SU-DHL-6 (cell line): ENCODE data around the gene GRAP.

Experiments
- H2AFZ ChIP-seq: fragments of 200-600 bp; sonication (generic); 2 replicates; pipeline ENCODE4 v1.6.1; 2014; ENCODE audit warnings: low read depth, mild to moderate bottlenecking, moderate library complexity, mixed read lengths, antibody characterized with exemption, low read length; ENCODE audit not compliant: severe bottlenecking
- H3F3A ChIP-seq: fragments of 200-600 bp; shearing (Covaris generic); 2 replicates; pipeline ENCODE4 v1.6.0; 2016; ENCODE audit warnings: antibody characterized with exemption, mild to moderate bottlenecking; ENCODE audit not compliant: insufficient read depth
- H3K27ac ChIP-seq: fragments of 200-600 bp; sonication (generic); 2 replicates; pipeline ENCODE4 v1.5.1; 2016; ENCODE audit warnings: low read depth, mild to moderate bottlenecking, low read length, moderate library complexity, mixed read lengths
- H3K27me3 ChIP-seq: fragments of 200-600 bp; sonication (generic), shearing (Covaris generic); 2 replicates; pipeline ENCODE4 v1.6.0; 2014; ENCODE audit warnings: mild to moderate bottlenecking, low read length
- H3K36me3 ChIP-seq: fragments of 200-600 bp; sonication (generic); 2 replicates; pipeline ENCODE4 v1.6.1; 2014; ENCODE audit warnings: mild to moderate bottlenecking, low read length, mixed read lengths
- H3K4me2 ChIP-seq: fragments of 300-600, 200-600 bp; shearing (Covaris generic), sonication (generic); 2 replicates; pipeline ENCODE4 v1.6.0; 2014; ENCODE audit warnings: low read length, low read depth, mild to moderate bottlenecking; ENCODE audit not compliant: poor library complexity, severe bottlenecking
- H3K4me3 ChIP-seq: fragments of 200-600 bp; sonication (generic); 2 replicates; pipeline ENCODE4 v1.5.1; 2014; ENCODE audit warnings: antibody characterized with exemption, low read length, mild to moderate bottlenecking, mixed read lengths; ENCODE audit not compliant: insufficient read depth, poor library complexity, severe bottlenecking
- H3K79me2 ChIP-seq: fragments of 200-600 bp; sonication (generic); 2 replicates; pipeline ENCODE4 v1.6.1; 2014; ENCODE audit warnings: mild to moderate bottlenecking, low read length, moderate library complexity; ENCODE audit not compliant: insufficient read depth
- H3K9ac ChIP-seq: fragments of 200-600 bp; sonication (generic); 2 replicates; pipeline ENCODE4 v1.7.0; 2014; ENCODE audit warnings: mild to moderate bottlenecking, low read length
- H3K9me2 ChIP-seq: fragments of 200-600 bp; sonication (generic); replicated peaks from 2 replicates; pipeline ENCODE4 v1.6.1; 2014; ENCODE audit warnings: low read length; ENCODE audit not compliant: insufficient read depth
- H3K9me3 ChIP-seq: fragments of 200-600 bp; sonication (generic); 2 replicates; pipeline ENCODE4 v1.6.1; 2014; ENCODE audit warnings: low read length, mixed read lengths; ENCODE audit not compliant: insufficient read depth
- H4K20me1 ChIP-seq: fragments of 200-600 bp; sonication (generic); 2 replicates; pipeline ENCODE4 v1.6.1; 2014; ENCODE audit warnings: low read depth, mild to moderate bottlenecking, antibody characterized with exemption, low read length, moderate library complexity, mixed read lengths
- EZH2phosphoT487 ChIP-seq: fragments of 200-600 bp; sonication (generic), shearing (Covaris generic); conservative IDR thresholded peaks from 2 replicates; pipeline ENCODE4 v1.6.1; 2018; ENCODE audit warnings: mild to moderate bottlenecking, antibody characterized with exemption, low read length, moderate library complexity, mixed read lengths
- TF ChIP-seq, protein P1 (sequence below): fragments of 200-600 bp; sonication (generic); IDR thresholded peaks from one replicate; pipeline ENCODE4 v1.5.1; 2017; ENCODE audit warnings: antibody characterized with exemption, mild to moderate bottlenecking, low read length, moderate library complexity; ENCODE audit not compliant: insufficient read depth, poor library complexity, severe bottlenecking

GRAP gene

DNA sequence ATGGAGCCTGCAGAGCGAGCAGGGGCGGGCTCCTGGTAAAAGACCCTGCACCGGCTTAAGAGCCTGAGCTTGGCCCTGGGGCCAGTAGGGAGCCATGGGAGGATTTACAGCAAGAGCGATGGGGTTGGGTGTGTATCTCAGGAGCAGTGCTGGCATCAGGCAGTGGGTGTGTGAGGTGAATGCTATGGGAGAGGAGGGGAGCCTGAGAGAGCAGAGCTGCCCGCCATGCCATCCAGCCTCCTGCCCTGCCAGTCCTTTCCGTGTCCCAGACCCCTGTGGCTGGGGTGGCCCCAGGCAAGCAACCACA is 65.5 kb downstream of the GRAP start:
- Histone ChIP-seq H3K27me3 (no peaks in the 10 kb centered on the region), H3K79me2 (no peaks in the 10 kb centered on the region), H3K27ac (no peak overlapping the region), H3K9me2 (no peaks in the 10 kb centered on the region), H3K4me2 (no peak overlapping the region), H3F3A (no peaks in the 10 kb centered on the region), H3K9me3 (no peaks in the 10 kb centered on the region), H3K36me3 (no peaks in the 10 kb centered on the region), H3K4me3 (no peak overlapping the region), H4K20me1 (no peaks in the 10 kb centered on the region), H3K9ac (no peak overlapping the region), H2AFZ (no peak overlapping the region)
- TF ChIP-seq EZH2phosphoT487: no peak
- TF ChIP-seq, protein P1, sequence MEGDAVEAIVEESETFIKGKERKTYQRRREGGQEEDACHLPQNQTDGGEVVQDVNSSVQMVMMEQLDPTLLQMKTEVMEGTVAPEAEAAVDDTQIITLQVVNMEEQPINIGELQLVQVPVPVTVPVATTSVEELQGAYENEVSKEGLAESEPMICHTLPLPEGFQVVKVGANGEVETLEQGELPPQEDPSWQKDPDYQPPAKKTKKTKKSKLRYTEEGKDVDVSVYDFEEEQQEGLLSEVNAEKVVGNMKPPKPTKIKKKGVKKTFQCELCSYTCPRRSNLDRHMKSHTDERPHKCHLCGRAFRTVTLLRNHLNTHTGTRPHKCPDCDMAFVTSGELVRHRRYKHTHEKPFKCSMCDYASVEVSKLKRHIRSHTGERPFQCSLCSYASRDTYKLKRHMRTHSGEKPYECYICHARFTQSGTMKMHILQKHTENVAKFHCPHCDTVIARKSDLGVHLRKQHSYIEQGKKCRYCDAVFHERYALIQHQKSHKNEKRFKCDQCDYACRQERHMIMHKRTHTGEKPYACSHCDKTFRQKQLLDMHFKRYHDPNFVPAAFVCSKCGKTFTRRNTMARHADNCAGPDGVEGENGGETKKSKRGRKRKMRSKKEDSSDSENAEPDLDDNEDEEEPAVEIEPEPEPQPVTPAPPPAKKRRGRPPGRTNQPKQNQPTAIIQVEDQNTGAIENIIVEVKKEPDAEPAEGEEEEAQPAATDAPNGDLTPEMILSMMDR: no peak

DNA sequence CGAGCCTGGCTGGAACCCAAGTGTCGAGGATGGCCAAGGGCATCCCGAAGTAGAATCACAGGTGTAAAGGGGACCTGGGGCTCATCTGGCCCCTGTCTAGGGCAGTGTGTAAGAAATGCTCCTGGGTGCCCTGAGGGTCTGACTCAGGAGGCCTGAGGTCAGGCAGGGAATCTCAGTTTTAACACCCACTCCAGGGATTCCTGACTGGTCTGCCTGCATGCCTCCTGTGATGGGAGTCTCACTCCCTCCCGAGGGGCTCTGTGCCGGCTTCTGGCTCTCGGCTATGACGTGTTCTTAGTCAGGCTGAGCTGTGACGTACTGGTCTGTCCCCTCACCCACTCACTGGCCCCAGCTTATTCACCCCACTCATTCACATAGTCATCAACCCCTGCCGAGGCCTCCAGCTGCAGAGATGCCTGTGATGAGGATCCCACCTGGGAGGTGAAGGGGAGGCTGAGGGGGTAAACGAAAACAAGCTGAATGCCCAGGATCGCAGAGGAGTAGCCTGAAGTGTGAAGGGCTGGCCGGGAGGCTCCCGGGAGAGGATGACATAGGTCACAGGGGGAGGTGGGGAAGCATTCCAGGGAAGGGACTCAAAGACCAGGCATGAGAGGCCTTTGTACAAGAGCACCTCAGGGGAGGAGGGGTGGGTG is 65.9 kb downstream of the GRAP start:
- no peaks in the 10 kb centered on the region for H3F3A ChIP-seq
- H3K9ac ChIP-seq: no peak overlapping the region
- no peaks in the 10 kb centered on the region for H4K20me1 ChIP-seq
- no peaks in the 10 kb centered on the region for H3K9me2 ChIP-seq
- H3K79me2 ChIP-seq: no peaks in the 10 kb centered on the region
- H3K4me3 ChIP-seq: no peak overlapping the region
- H2AFZ ChIP-seq: no peak overlapping the region
- H3K4me2 ChIP-seq: no peak overlapping the region
- H3K36me3 ChIP-seq: no peaks in the 10 kb centered on the region
- no peaks in the 10 kb centered on the region for H3K9me3 ChIP-seq
- H3K27me3 ChIP-seq: no peaks in the 10 kb centered on the region
- H3K27ac ChIP-seq: no peak overlapping the region
- TF ChIP-seq, protein P1: no peak
- TF ChIP-seq EZH2phosphoT487: no peak

DNA sequence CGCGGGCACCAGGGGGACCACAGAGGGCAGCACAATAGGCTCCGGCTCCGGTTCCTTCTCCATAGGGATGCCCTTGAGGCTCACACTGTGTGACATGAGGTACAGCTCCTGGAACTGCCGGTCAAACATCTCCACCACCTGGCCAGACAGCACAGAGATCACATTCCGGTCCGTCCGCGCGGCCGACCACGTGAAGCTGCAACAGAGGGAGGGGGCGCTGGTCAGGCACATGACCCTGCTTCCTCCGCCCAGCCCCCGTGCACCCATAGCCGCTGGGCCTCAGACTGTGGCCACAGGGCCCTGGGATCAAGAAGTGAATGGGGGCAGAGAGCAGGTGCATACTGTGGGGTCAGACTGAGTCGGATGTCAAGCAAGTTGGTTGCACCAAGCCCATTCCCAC is 68.1 kb downstream of the GRAP start:
- Histone ChIP-seq H3K9me3 (no peaks in the 10 kb centered on the region), H3K9ac (no peak overlapping the region), H3K36me3 (no peaks in the 10 kb centered on the region), H3K4me2 (no peak overlapping the region), H3K79me2 (no peaks in the 10 kb centered on the region), H3K27me3 (no peaks in the 10 kb centered on the region), H3F3A (no peaks in the 10 kb centered on the region), H4K20me1 (no peaks in the 10 kb centered on the region), H2AFZ (no peak overlapping the region), H3K4me3 (no peak overlapping the region), H3K27ac (no peak overlapping the region), H3K9me2 (no peaks in the 10 kb centered on the region)
- no peak for TF ChIP-seq EZH2phosphoT487
- TF ChIP-seq, protein P1: no peak
